HepG2 (cell line): ENCODE data around the gene BNC1. TPM values are rescaled to one million over a fixed set of nuclear protein-coding genes. Genes with fewer than 3 reads are reported as not detected.

Experiments used
- ATAC-seq: fragments of 200-7000 bp; cut with Tn5 transposase; 3 replicates; pipeline ENCODE4 v1.9.1; 2020; ENCODE audit warnings: mild to moderate bottlenecking, moderate library complexity
- BruUV-seq: library from RNA; stranded (reverse); fragments of 400-500 nt; replicated peaks from 2 replicates; lab custom pipeline; 2021; lab: Mats Ljungman, UMichigan
- CTCF ChIA-PET: fragments of 300-600 bp; formaldehyde crosslinking; extraction: SDS; loops from one replicate; lab custom pipeline; 2021; ENCODE audit warnings: low total read pairs, inconsistent platforms, low intra/inter-chr PET ratio; lab: Yijun Ruan, JAX
- POLR2A ChIA-PET: fragments of 350-600 bp; sonication (Branson Sonifier 250); formaldehyde crosslinking; loops from one replicate; lab custom pipeline; 2020; ENCODE audit warnings: antibody characterized with exemption, inconsistent platforms; lab: Yijun Ruan, JAX
- DNase-seq: peaks from one replicate; pipeline ENCODE4 v3.0.0-alpha.2; 2015; ENCODE audit warnings: low spot score
- FAIRE-seq: peaks from 3 replicates; lab custom pipeline; 2011; peaks lifted over from hg19 to GRCh38; lab: Jason Lieb, UNC
- H2AFZ ChIP-seq: one replicate; pipeline ENCODE4 v1.6.1; 2011; ENCODE audit warnings: low read length, inconsistent platforms
- H3K27ac ChIP-seq: fragments of 300-600 bp; 3 replicates; pipeline ENCODE4 v1.8.0; 2011; ENCODE audit warnings: mixed run types, mild to moderate bottlenecking, mixed read lengths, low read length, inconsistent platforms; ENCODE audit not compliant: insufficient read depth; ENCODE audit errors: extremely low read length
- H3K27me3 ChIP-seq, 2 experiments: fragments of 200-600 bp in 1 of 2; 2 replicates in 1 of 2; 3 replicates in 1 of 2; pipeline versions ENCODE4 v1.6.0 to v1.8.0; 2011; ENCODE audit warnings: low read length in 2 of 2, mild to moderate bottlenecking in 2 of 2, moderate library complexity in 2 of 2, inconsistent platforms in 1 of 2; ENCODE audit not compliant: insufficient read depth in 2 of 2, control insufficient read depth in 1 of 2
- H3K36me3 ChIP-seq, 2 experiments: fragments of 200-600 bp in 1 of 2; replicated peaks in 1 of 2; 2 replicates in 1 of 2; 3 replicates in 1 of 2; pipeline versions ENCODE4 v1.5.1 to v1.8.0; 2011; ENCODE audit warnings: low read length in 2 of 2, inconsistent platforms in 1 of 2; ENCODE audit not compliant: insufficient read depth in 2 of 2, control insufficient read depth in 1 of 2
- H3K4me1 ChIP-seq: 2 replicates; pipeline ENCODE4 v1.5.1; 2012; ENCODE audit warnings: low read length, inconsistent platforms; ENCODE audit not compliant: insufficient read depth
- H3K4me2 ChIP-seq: 2 replicates; pipeline ENCODE4 v1.6.0; 2011; ENCODE audit warnings: low read depth, low read length, inconsistent platforms
- H3K4me3 ChIP-seq, 3 experiments: fragments of 200-600 bp in 1 of 3; sonication (generic), shearing (Covaris generic) in 1 of 3; replicated peaks in 1 of 3; 2 replicates each; pipeline ENCODE4 v1.5.1; 2011 to 2016; ENCODE audit warnings: low read length in 3 of 3, inconsistent platforms in 2 of 3, low read depth in 2 of 3, mild to moderate bottlenecking in 2 of 3, control low read depth in 1 of 3, mixed read lengths in 1 of 3; ENCODE audit not compliant: insufficient read depth in 1 of 3
- H3K79me2 ChIP-seq: one replicate; pipeline ENCODE4 v1.6.1; 2011; ENCODE audit warnings: low read length, inconsistent platforms; ENCODE audit not compliant: insufficient read depth
- H3K9ac ChIP-seq: 2 replicates; pipeline ENCODE4 v1.6.0; 2011; ENCODE audit warnings: mild to moderate bottlenecking, low read depth, low read length, inconsistent platforms; ENCODE audit not compliant: insufficient read depth
- H3K9me3 ChIP-seq: 2 replicates; pipeline ENCODE4 v1.5.1; 2012; ENCODE audit warnings: mild to moderate bottlenecking, low read length
- H4K20me1 ChIP-seq: 2 replicates; pipeline ENCODE4 v1.6.0; 2011; ENCODE audit warnings: inconsistent platforms, mild to moderate bottlenecking, low read length, moderate library complexity; ENCODE audit not compliant: insufficient read depth
- CEBPB ChIP-seq: IDR thresholded peaks from 2 replicates; pipeline ENCODE4 v1.6.1; 2011; ENCODE audit warnings: low read depth, low read length, improper control_type of control experiment, borderline replicate concordance
- ELF3 ChIP-seq: IDR thresholded peaks from 2 replicates; pipeline ENCODE4 v1.6.1; 2016; ENCODE audit warnings: missing genetic modification reagents, missing compliant biosample characterization
- ELF4 ChIP-seq: sonication (generic); formaldehyde crosslinking; IDR thresholded peaks from 2 replicates; pipeline ENCODE4 v1.5.0; 2020; ENCODE audit warnings: missing genetic modification reagents, mild to moderate bottlenecking, moderate library complexity, borderline replicate concordance
- HNRNPUL1 ChIP-seq: fragments of 200-400 bp; formaldehyde crosslinking; IDR thresholded peaks from 2 replicates; pipeline ENCODE4 v1.6.1; 2017; ENCODE audit warnings: low read depth, mild to moderate bottlenecking, low read length, moderate library complexity
- MTF2 ChIP-seq: sonication (generic); formaldehyde crosslinking; IDR thresholded peaks from 2 replicates; pipeline ENCODE4 v1.5.0; 2020; ENCODE audit warnings: missing genetic modification reagents, borderline replicate concordance
- NFYB ChIP-seq: sonication (generic); formaldehyde crosslinking; IDR thresholded peaks from 2 replicates; pipeline ENCODE4 v1.4.0; 2020; ENCODE audit warnings: missing genetic modification reagents
- NR2C2 ChIP-seq: sonication (generic); formaldehyde crosslinking; IDR thresholded peaks from 2 replicates; pipeline ENCODE4 v1.4.0; 2020; ENCODE audit warnings: missing genetic modification reagents, mild to moderate bottlenecking, moderate library complexity, borderline replicate concordance
- POGZ ChIP-seq: sonication (generic); formaldehyde crosslinking; IDR thresholded peaks from 2 replicates; pipeline ENCODE4 v1.4.0; 2020; ENCODE audit warnings: mild to moderate bottlenecking, missing genetic modification reagents
- ZNF251 ChIP-seq: sonication (generic); formaldehyde crosslinking; IDR thresholded peaks from 2 replicates; pipeline ENCODE4 v1.9.0; 2021; ENCODE audit warnings: mild to moderate bottlenecking, missing genetic modification reagents
- ZNF256 ChIP-seq: sonication (generic); formaldehyde crosslinking; conservative IDR thresholded peaks from 2 replicates; pipeline ENCODE4 v1.4.0; 2020; ENCODE audit warnings: missing genetic modification reagents
- WGBS: methylation state at CpG from one replicate; pipeline ENCODE4 v1.1.6; 2017; ENCODE audit warnings: low lambda C conversion rate; 5-methylcytosine and 5-hydroxymethylcytosine counted together
- in situ Hi-C: cut with HindIII; loops from 2 replicates; pipeline ENCODE4 v1.10.0; 2017; ENCODE audit warnings: low pct_unique_long_range_greater_than_20kb; ENCODE audit not compliant: extremely low pct_ligation_motif_present
- intact Hi-C: fragments of 100-400 bp; cut with micrococcal nuclease; formaldehyde crosslinking; loops from one replicate; pipeline ENCODE4 v1.10.0; 2022; ENCODE audit not compliant: unreplicated experiment
- polyA plus RNA-seq, 8 experiments: library from polyadenylated mRNA; depleted of rRNA in 3 of 8; stranded (reverse) in 7 of 8; unstranded in 1 of 8; fragments of >200 nt; fragmentation: Illumina TruSeq in 4 of 8; extraction: Trizol in 4 of 8; gene quantifications; 2 replicates each; pipeline versions ENCODE4 v1.2.1 to v1.2.3, GENCODE V29; 2011 to 2016; ENCODE audit warnings: low read depth in 4 of 8, missing spikeins in 1 of 8, mixed read lengths in 1 of 8; ENCODE audit not compliant: insufficient read depth in 1 of 8
- total RNA-seq, 5 experiments: library from RNA; depleted of rRNA; stranded (reverse); fragments of >200 nt; fragmentation: Illumina TruSeq; extraction: Trizol; gene quantifications; 2 replicates each; pipeline ENCODE4 v1.2.3, GENCODE V29; 2016; ENCODE audit warnings: low read depth in 1 of 5
- TF ChIP-seq, protein P1 (sequence below): sonication (generic); formaldehyde crosslinking; IDR thresholded peaks from 2 replicates; pipeline ENCODE4 v1.4.0; 2020; ENCODE audit warnings: missing genetic modification reagents
- TF ChIP-seq, protein P2 (sequence below): sonication (generic); formaldehyde crosslinking; IDR thresholded peaks from 2 replicates; pipeline ENCODE4 v1.5.1; 2020; ENCODE audit warnings: mild to moderate bottlenecking, missing genetic modification reagents, borderline replicate concordance

The BNC1 gene
- total and polyA plus RNA-seq, 2 of the 13 experiments (the other 11 are each of a cell fraction or from before 2014, with no cell fraction given), result not detected

DNA sequence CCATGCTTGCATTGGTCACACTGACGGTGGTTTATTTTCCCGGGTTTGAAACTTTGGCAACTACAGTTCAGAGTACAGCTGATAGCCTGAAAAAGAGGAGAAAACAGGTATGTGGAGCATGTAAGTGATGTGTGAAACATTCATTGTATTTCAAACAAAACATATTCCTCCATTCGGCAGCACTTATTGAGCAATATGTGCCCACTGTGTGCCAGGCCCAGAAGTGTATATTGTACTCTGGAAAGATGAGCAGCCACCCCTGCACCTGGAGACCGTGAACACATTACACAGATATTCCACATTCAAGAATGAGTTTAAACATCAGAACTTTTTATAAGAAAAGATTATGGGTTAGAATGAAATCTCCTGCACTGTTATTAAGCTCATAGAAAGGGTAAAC is 16.3 kb downstream of the BNC1 start:
- TF ChIP-seq CEBPB, result peak; percentile 55; the same call in 1 of the 2 replicates
- TF ChIP-seq, protein P1, sequence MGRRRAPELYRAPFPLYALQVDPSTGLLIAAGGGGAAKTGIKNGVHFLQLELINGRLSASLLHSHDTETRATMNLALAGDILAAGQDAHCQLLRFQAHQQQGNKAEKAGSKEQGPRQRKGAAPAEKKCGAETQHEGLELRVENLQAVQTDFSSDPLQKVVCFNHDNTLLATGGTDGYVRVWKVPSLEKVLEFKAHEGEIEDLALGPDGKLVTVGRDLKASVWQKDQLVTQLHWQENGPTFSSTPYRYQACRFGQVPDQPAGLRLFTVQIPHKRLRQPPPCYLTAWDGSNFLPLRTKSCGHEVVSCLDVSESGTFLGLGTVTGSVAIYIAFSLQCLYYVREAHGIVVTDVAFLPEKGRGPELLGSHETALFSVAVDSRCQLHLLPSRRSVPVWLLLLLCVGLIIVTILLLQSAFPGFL, result no peak
- TF ChIP-seq, all 625 proteins: peak for 1
- ChIA-PET POLR2A (no interaction called here), CTCF (no interaction called here)
- no peaks in the 10 kb centered on the region for H3K36me3 ChIP-seq
- no TSS peak for BruUV-seq
- intact Hi-C loops, result no loop called here
- H3K9me3 ChIP-seq, result no peaks in the 10 kb centered on the region
- peaks cover 0 to 9% of the 10 kb centered on the region in 2 experiments; a peak in 4 of 5 replicates for H3K27me3 ChIP-seq
- DNase-seq (no peak), FAIRE-seq (no peak), ATAC-seq (no peak)
- in situ Hi-C loops, result no loop called here
- H4K20me1 ChIP-seq, result no peaks in the 10 kb centered on the region
- H3K4me2 ChIP-seq, result no peak overlapping the region
- H2AFZ ChIP-seq, result no peak overlapping the region
- no peak overlapping the region for H3K4me3 ChIP-seq
- WGBS, result 0% methylated on average over 4 of the region's 4 CpGs
- H3K79me2 ChIP-seq, result no peaks in the 10 kb centered on the region
- no peaks in the 10 kb centered on the region for H3K4me1 ChIP-seq
- H3K9ac ChIP-seq, result no peak overlapping the region
- no peak overlapping the region for H3K27ac ChIP-seq

DNA sequence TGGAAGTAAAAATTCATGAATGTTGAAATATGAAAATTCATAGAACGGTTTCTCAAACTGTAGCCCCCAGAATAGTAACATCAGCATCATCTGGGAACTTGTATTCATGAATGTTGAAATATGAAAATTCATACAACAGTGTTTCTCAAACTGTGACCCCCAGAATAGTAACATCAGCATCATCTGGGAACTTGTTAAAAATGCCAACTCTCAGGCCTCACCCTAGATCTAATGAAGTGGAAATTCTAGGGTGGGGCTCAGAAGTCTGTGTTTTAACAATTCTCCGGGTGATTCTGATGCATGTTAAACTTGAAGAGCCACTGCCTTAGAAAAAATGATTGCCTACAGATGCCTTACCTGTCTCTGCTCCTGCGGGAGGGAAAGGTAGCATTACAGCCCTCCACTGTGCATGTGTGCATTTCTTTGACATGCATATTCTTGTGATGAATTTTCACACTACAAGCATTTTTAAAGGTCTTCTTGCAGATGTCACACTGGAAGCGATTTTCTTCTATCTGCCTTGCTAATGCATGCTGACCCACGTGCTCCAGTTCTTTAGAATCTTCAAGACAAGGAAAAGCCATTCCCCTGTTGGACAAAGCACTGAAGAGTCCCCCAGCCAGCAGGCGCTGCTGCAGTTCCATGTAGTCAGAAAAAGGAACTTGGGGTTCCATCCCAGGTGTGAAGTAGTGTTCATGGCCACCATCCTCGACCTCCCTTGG is 21.7 kb downstream of the BNC1 start:
- no peak for FAIRE-seq
- ChIA-PET CTCF (no interaction called here), POLR2A (no interaction called here)
- intact Hi-C loops, result no loop called here
- H3K4me1 ChIP-seq, result no peaks in the 10 kb centered on the region
- no peak overlapping the region for H3K4me3 ChIP-seq
- H3K9ac ChIP-seq, result no peak overlapping the region
- no peak for DNase-seq
- ATAC-seq, result no peak
- H3K4me2 ChIP-seq, result no peak overlapping the region
- no peaks in the 10 kb centered on the region for H3K36me3 ChIP-seq
- no TSS peak for BruUV-seq
- H3K27me3 ChIP-seq, result peaks cover 0 to 15% of the 10 kb centered on the region in 2 experiments; a peak in 3 of 5 replicates
- in situ Hi-C loops, result no loop called here
- WGBS, result 0% methylated on average over 7 of the region's 7 CpGs
- no peaks in the 10 kb centered on the region for H4K20me1 ChIP-seq
- H3K27ac ChIP-seq, result no peak overlapping the region
- no peaks in the 10 kb centered on the region for H3K79me2 ChIP-seq
- H2AFZ ChIP-seq, result no peak overlapping the region
- no peaks in the 10 kb centered on the region for H3K9me3 ChIP-seq
- TF ChIP-seq MTF2 (CRISPR knock-in tag) (no peak), ELF3 (no peak), NFYB (no peak), POGZ (CRISPR knock-in tag) (no peak), ZNF251 (CRISPR knock-in tag) (no peak), NR2C2 (CRISPR knock-in tag) (no peak), HNRNPUL1 (no peak), ELF4 (no peak), ZNF256 (CRISPR knock-in tag) (no peak)
- TF ChIP-seq, protein P2, sequence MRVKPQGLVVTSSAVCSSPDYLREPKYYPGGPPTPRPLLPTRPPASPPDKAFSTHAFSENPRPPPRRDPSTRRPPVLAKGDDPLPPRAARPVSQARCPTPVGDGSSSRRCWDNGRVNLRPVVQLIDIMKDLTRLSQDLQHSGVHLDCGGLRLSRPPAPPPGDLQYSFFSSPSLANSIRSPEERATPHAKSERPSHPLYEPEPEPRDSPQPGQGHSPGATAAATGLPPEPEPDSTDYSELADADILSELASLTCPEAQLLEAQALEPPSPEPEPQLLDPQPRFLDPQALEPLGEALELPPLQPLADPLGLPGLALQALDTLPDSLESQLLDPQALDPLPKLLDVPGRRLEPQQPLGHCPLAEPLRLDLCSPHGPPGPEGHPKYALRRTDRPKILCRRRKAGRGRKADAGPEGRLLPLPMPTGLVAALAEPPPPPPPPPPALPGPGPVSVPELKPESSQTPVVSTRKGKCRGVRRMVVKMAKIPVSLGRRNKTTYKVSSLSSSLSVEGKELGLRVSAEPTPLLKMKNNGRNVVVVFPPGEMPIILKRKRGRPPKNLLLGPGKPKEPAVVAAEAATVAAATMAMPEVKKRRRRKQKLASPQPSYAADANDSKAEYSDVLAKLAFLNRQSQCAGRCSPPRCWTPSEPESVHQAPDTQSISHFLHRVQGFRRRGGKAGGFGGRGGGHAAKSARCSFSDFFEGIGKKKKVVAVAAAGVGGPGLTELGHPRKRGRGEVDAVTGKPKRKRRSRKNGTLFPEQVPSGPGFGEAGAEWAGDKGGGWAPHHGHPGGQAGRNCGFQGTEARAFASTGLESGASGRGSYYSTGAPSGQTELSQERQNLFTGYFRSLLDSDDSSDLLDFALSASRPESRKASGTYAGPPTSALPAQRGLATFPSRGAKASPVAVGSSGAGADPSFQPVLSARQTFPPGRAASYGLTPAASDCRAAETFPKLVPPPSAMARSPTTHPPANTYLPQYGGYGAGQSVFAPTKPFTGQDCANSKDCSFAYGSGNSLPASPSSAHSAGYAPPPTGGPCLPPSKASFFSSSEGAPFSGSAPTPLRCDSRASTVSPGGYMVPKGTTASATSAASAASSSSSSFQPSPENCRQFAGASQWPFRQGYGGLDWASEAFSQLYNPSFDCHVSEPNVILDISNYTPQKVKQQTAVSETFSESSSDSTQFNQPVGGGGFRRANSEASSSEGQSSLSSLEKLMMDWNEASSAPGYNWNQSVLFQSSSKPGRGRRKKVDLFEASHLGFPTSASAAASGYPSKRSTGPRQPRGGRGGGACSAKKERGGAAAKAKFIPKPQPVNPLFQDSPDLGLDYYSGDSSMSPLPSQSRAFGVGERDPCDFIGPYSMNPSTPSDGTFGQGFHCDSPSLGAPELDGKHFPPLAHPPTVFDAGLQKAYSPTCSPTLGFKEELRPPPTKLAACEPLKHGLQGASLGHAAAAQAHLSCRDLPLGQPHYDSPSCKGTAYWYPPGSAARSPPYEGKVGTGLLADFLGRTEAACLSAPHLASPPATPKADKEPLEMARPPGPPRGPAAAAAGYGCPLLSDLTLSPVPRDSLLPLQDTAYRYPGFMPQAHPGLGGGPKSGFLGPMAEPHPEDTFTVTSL (CRISPR knock-in tag), result no peak
